HT1080 (cell line): Measurements from ENCODE around the gene ARMC5. TPM values are rescaled to one million over a fixed set of nuclear protein-coding genes. Genes with fewer than 3 reads are reported as not detected.
"Not testable (repeated sequence)": the region's sequence is repeated elsewhere in the genome, so short reads cannot be mapped to it uniquely, and the experiment has no call there.

ENCODE experiments used
- DNase-seq: peaks from one replicate; pipeline ENCODE4 v3.0.0-alpha.2; 2015; ENCODE audit warnings: low read depth
- total RNA-seq: library from RNA; depleted of rRNA; stranded (reverse); fragments of >200 nt; shearing (Covaris generic); gene quantifications from 2 replicates; pipeline ENCODE4 v1.2.3, GENCODE V29; 2014; rRNA removed

The ARMC5 gene
- total RNA-seq, 1 experiment from 2014 or later = 19.8 TPM

GRCh38 chr16:31496670-31497069 lies 37.4 kb downstream of the ARMC5 start:
- no peak for DNase-seq

- no peak for DNase-seq
Measured at GRCh38 chr16:31498493-31498892, 39.2 kb downstream of the ARMC5 start.

DNA sequence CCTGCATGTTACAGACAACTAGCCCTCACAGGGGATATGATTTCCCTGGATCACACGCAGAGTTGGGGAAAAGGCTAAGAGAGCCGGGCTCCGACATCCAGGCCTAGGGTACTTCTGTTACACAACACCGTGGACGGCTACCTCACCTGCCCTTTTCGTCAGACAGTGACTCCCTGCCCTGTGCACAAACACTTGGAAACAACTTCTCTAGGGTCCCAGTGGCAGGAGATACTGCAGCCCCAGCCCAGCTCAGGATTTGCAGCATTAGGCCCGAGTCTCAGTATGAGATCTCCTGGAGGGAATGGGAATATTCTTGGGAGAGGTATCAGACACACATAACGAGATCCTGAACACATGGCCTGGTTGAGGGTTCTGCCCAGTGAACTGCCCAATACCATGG lies 40.6 kb downstream of the ARMC5 start:
- no peak for DNase-seq

GRCh38 chr16:31501226-31501965 lies 42.1 kb downstream of the ARMC5 start:
- no peak for DNase-seq

- DNase-seq = no peak
Measured at GRCh38 chr16:31501966-31502348, 42.7 kb downstream of the ARMC5 start.

GRCh38 chr16:31502981-31503380 lies 43.7 kb downstream of the ARMC5 start:
- no peak for DNase-seq

- DNase-seq = not testable (repeated sequence)
Measured at GRCh38 chr16:31503555-31503954, 44.3 kb downstream of the ARMC5 start.

- no peak for DNase-seq
Measured at GRCh38 chr16:31504159-31504558, 44.9 kb downstream of the ARMC5 start.

- DNase-seq = no peak
Measured at GRCh38 chr16:31505483-31505882, 46.2 kb downstream of the ARMC5 start.

DNA sequence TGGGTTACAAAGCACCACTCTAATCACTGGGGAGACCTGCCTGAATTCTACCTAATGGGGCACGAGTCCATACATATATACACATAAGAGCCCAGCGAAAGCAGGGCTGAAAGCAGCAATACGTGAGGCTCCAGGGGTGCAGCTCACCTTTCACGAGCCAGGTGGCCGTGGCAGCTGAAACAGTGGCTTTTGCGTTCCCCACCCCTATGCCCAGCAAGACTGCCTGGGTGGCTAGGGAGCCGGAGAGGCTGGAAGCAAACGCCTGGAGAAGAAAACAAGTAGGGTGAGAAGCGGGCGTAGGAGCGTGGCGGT lies 48.3 kb downstream of the ARMC5 start:
- DNase-seq = no peak

DNA sequence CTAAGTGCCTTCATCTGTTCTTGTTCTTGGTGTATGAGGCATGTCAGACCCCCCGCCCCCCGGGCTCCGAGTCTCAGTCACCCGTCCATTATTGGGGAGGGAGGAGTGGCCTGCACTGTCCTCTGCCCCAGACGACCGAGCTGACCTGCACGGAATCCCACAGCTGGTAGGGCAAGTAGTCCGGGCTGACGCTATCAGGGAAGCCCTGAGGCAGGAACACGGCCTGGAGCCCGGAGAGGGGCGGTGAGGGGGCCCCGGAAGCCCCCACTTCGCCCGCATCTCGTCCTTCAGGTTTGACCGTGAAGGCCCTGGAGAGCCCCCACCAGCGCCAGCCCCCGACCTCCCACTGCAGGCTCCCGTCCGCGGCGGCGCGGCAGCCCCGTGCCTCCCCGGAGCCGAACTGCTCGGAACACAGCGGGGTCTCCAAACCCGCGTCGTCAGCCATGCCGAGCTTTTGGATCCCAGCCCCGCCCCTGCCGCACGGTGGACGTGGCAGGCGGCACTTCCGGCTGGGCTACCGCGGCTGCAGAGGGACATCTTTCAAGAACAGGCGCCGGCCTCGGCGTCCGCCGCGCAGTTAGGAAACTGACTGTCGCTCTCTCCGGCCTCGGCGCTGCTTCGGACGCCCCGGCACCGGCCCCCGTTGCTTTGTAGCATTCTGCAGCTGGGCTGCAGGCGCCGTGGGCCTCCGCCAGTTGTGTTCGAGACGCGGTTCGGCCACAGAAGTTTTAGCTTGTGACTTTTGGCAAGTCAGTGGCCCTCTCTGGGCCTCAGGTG lies 48.8 kb downstream of the ARMC5 start, which contains the start of gene RUSF1:
RUSF1 (minus strand) TSS at position 463 of the 777 bp plus-strand sequence; CDS start at position 445, 18 bp downstream.
- DNase-seq = peak; percentile 80

GRCh38 chr16:31508706-31509195 lies 49.5 kb downstream of the ARMC5 start:
- peak; percentile 27 for DNase-seq

GRCh38 chr16:31513126-31513525 lies 53.8 kb downstream of the ARMC5 start:
- peak; percentile 77 for DNase-seq

- DNase-seq = no peak
Measured at GRCh38 chr16:31513884-31514283, 54.6 kb downstream of the ARMC5 start.

Other genes with a start within 250 kb of the ARMC5 start
- gene TRIM72, start 245.4 kb upstream of the ARMC5 start, total RNA-seq = 0.06 TPM in 1 of 2 replicates, not detected in the other
- gene PYDC1, start 242.4 kb upstream of the ARMC5 start, total RNA-seq = not detected in 2 replicates
- gene ITGAM, start 199.5 kb upstream of the ARMC5 start, total RNA-seq = 0.02 and 0.03 TPM in 2 replicates
- 2.1 and 2.7 TPM in 2 replicates for gene ITGAX, start 104.3 kb upstream of the ARMC5 start, total RNA-seq
- gene ITGAD, start 66.2 kb upstream of the ARMC5 start, total RNA-seq = 0.03 TPM in 1 of 2 replicates, not detected in the other
- gene COX6A2, start 31.1 kb upstream of the ARMC5 start, total RNA-seq = not detected in 2 replicates
- gene ZNF843, start 16.7 kb upstream of the ARMC5 start, total RNA-seq = not detected in 2 replicates
- 35.9 and 90.6 TPM in 2 replicates for gene TGFB1I1, start 12.7 kb downstream of the ARMC5 start, total RNA-seq
- gene SLC5A2, start 23.6 kb downstream of the ARMC5 start, total RNA-seq = not detected in 2 replicates
- 33.2 and 43.9 TPM in 2 replicates for gene RUSF1, start 48.9 kb downstream of the ARMC5 start, total RNA-seq
- gene AHSP, start 68.4 kb downstream of the ARMC5 start, total RNA-seq = not detected in 2 replicates